Thymus (tissue), 11 donors: ENCODE results near the gene DDX46. TPM values are rescaled to one million over a fixed set of nuclear protein-coding genes. Genes with fewer than 3 reads are reported as not detected.
"Not testable (repeated sequence)": the region's sequence is repeated elsewhere in the genome, so short reads cannot be mapped to it uniquely, and the experiment has no call there.

Experiments used
- DNase-seq, 9 donors: peaks; one replicate each; pipeline ENCODE4 v3.0.0-alpha.2; 2013; ENCODE audit warnings: low spot score in 9 of 9, low read depth in 6 of 9, missing footprints in 1 of 9
- H3K27ac ChIP-seq, 2 donors: one replicate each; pipeline ENCODE4 v1.5.1; 2013; ENCODE audit warnings: control low read depth in 1 of 2, low read depth in 1 of 2, low read length in 1 of 2, mild to moderate bottlenecking in 1 of 2, moderate library complexity in 1 of 2
- H3K27me3 ChIP-seq, 2 donors: one replicate each; pipeline ENCODE4 v1.5.1; 2013; ENCODE audit warnings: low read length in 1 of 2; ENCODE audit not compliant: control insufficient read depth in 2 of 2, insufficient read depth in 1 of 2
- H3K36me3 ChIP-seq, 2 donors: one replicate each; pipeline ENCODE4 v1.5.1; 2013; ENCODE audit warnings: low read length in 1 of 2, mild to moderate bottlenecking in 1 of 2, moderate library complexity in 1 of 2; ENCODE audit not compliant: control insufficient read depth in 2 of 2, insufficient read depth in 2 of 2
- H3K4me1 ChIP-seq, 2 donors: one replicate each; pipeline ENCODE4 v1.5.1; 2013; ENCODE audit warnings: low read length in 2 of 2; ENCODE audit not compliant: control insufficient read depth in 2 of 2, insufficient read depth in 2 of 2
- H3K4me3 ChIP-seq, 2 donors: one replicate each; pipeline ENCODE4 v1.5.1; 2013; ENCODE audit warnings: low read length in 2 of 2, control low read depth in 1 of 2, mild to moderate bottlenecking in 1 of 2
- H3K9me3 ChIP-seq, 2 donors: one replicate each; pipeline ENCODE4 v1.5.1; 2013; ENCODE audit warnings: low read length in 1 of 2, mild to moderate bottlenecking in 1 of 2; ENCODE audit not compliant: control insufficient read depth in 2 of 2, insufficient read depth in 1 of 2
- WGBS: extraction: QIAGEN DNeasy Blood & Tissue Kit; methylation state at CpG from one replicate; pipeline ENCODE4 v1.1.7; 2013; 5-methylcytosine and 5-hydroxymethylcytosine counted together
- polyA plus RNA-seq: library from polyadenylated mRNA; stranded (reverse); fragments of 200-250 nt; gene quantifications from one replicate; pipeline ENCODE4 v1.2.3, GENCODE V29; 2013
- total RNA-seq: library from RNA; stranded (reverse); fragments of 120-200 nt; gene quantifications from one replicate; pipeline ENCODE4 v1.2.4, GENCODE V29; 2013
- donor health status: healthy.

Gene DDX46
- total and polyA plus RNA-seq, 2 donors, result 27.0 to 30.5 TPM

DNA sequence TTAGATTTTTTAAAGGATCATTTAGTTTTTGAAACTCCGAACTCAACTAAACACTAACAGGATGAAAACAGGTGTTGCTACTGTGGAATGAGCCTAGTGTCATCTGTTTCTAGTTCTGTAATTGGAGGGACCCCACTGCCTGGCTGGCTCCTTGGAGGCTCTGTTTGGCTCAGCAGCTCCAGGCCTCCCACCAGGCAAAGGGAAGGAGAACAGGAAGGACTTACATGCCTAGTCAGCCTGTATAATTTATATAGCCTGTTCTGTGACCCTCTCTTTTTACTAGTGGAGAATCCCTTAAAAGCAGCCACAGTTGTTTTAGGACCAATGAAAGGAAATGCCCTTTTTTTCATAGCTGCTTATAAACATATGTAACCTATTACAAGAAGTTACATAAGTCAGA is 66.1 kb downstream of the DDX46 start:
- Histone ChIP-seq H3K27me3 (no peaks in the 10 kb centered on the region), H3K9me3 (no peaks in the 10 kb centered on the region), H3K27ac (no peak overlapping the region), H3K36me3 (peaks cover 37 to 69% of the 10 kb centered on the region in 2 donors), H3K4me3 (no peak overlapping the region), H3K4me1 (no peaks in the 10 kb centered on the region)
- 97% methylated on average over 1 of the region's 1 CpG for WGBS
- DNase-seq, result no peak

DNA sequence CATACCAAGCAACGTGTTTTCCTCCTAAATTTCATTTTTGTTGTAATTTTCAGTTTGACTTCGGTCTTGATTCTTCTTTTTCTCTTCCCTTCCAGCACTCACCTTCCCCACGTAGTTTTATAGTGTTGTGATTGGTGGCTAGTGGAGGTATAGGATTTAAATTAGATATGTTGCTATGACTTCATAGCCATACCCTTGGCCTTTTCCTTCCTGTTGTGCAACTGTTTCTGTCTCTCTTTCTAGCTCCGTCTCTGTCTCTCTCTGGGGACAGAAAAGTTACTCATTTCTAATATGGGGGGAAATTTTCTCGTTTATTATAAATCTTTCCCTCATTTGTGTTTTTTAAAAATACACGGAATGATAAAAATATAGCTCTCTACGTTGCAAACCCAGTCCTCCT is 66.6 kb downstream of the DDX46 start:
- H3K4me1 ChIP-seq, result no peaks in the 10 kb centered on the region
- no peak for DNase-seq
- no peak overlapping the region for H3K4me3 ChIP-seq
- no peak overlapping the region for H3K27ac ChIP-seq
- H3K36me3 ChIP-seq, result peaks cover 32 to 65% of the 10 kb centered on the region in 2 donors
- no peaks in the 10 kb centered on the region for H3K9me3 ChIP-seq
- H3K27me3 ChIP-seq, result no peaks in the 10 kb centered on the region
- 97% methylated on average over 7 of the region's 7 CpGs for WGBS

- DNase-seq, result no peak
- Histone ChIP-seq H3K36me3 (peaks cover 20 to 44% of the 10 kb centered on the region in 2 donors), H3K4me1 (no peaks in the 10 kb centered on the region), H3K27ac (no peak overlapping the region), H3K27me3 (no peaks in the 10 kb centered on the region), H3K4me3 (no peak overlapping the region), H3K9me3 (no peaks in the 10 kb centered on the region)
- WGBS, result 95% methylated on average over 3 of the region's 3 CpGs
Observed at GRCh38 chr5:134833340-134834032, 74.9 kb downstream of the DDX46 start.

DNA sequence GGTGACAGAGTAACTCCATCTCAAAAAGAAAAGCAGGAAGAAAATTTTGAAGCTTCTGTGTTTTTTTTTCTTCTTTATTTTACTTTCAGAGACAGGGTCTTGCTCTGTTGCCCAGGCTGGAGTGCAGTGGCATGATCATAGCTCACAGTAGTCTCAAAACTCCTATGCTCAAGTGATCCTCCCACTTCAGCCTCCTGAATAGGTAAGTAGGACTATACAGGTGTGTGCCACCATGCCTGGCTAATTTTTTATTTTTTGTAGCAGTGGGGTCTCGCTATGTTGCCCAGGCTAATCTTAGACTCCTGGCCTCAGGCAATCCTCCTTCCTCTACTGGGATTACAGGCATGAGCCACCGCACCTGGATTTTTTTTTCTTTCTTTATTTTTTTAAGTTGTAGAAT is 77.0 kb downstream of the DDX46 start:
- no peak for DNase-seq
- 98% methylated on average over 2 of the region's 2 CpGs for WGBS
- no peak overlapping the region for H3K4me3 ChIP-seq
- no peaks in the 10 kb centered on the region for H3K9me3 ChIP-seq
- H3K4me1 ChIP-seq, result no peaks in the 10 kb centered on the region
- H3K27me3 ChIP-seq, result no peaks in the 10 kb centered on the region
- H3K36me3 ChIP-seq, result peaks cover 25 to 55% of the 10 kb centered on the region in 2 donors
- H3K27ac ChIP-seq, result no peak overlapping the region

DNA sequence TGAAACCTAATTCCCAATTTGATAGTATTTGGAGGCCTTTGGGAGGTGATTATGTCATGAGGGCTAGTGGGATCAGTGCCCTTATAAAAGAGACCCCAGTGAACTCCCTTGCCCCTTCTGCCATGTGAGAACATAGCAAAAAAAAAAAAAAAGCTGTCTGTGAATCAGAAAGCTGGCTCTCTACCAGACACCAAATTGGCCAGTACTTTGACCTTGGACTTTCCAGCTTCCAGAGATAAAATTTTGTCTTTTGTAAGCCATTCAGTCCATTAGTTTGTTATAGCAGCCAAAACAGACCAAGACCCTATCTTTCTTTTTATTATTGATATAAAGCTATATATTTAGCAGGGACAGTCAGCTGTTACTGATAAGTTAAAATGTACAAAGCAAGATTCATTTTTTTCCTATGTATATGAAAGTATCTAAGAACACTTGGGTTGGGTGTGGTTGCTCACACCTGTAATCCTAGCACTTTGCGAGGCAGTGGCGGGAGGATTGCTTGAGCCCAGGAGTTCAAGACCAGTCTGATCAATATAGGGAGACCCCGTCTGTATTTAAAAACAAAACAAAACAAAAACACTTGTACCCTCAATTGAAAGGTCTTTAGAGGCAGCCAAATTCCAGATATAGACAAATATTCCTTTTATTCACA is 79.1 kb downstream of the DDX46 start:
- Histone ChIP-seq H3K36me3 (peaks cover 29 to 55% of the 10 kb centered on the region in 2 donors), H3K27ac (no peak overlapping the region), H3K4me1 (no peaks in the 10 kb centered on the region)

DNA sequence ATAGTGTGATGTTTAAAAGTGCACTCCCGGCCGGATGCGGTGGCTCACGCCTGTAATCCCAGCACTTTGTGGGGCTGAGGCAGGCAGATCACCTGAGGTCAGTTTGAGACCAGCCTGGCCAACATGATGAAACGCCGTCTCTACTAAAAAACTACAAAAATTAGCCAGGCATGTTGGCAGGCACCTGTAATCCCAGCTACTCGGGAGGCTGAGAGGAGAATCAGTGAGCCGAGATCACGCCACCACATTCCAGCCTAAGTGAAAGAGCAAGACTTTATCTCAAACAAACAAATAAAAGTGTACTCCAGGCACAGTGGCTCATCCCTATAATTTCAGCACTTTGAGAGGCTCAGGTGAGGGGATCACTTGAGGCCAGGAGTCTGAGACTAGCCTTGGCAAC is 79.8 kb downstream of the DDX46 start:
- not testable (repeated sequence) for H3K9me3 ChIP-seq, H3K4me1 ChIP-seq, H3K4me3 ChIP-seq, H3K27me3 ChIP-seq, DNase-seq, H3K27ac ChIP-seq
- peaks cover 29 to 48% of the 10 kb centered on the region in 2 donors for H3K36me3 ChIP-seq
- WGBS, result 97% methylated on average over 9 of the region's 9 CpGs

More for the DNA sequence above, 79.1 kb downstream of the DDX46 start:
- DNase-seq, result no peak
- Histone ChIP-seq H3K4me3 (no peak overlapping the region), H3K27me3 (no peaks in the 10 kb centered on the region), H3K9me3 (no peaks in the 10 kb centered on the region)
- 98% methylated on average over 3 of the region's 3 CpGs for WGBS

- Histone ChIP-seq H3K9me3 (no peaks in the 10 kb centered on the region), H3K27ac (no peak overlapping the region), H3K27me3 (no peaks in the 10 kb centered on the region), H3K36me3 (peaks cover 15 to 34% of the 10 kb centered on the region in 2 donors), H3K4me1 (peaks cover 4 to 7% of the 10 kb centered on the region in 2 donors), H3K4me3 (no peak overlapping the region)
- 97% methylated on average over 3 of the region's 3 CpGs for WGBS
- DNase-seq, result no peak
Observed at GRCh38 chr5:134840811-134841210, 82.2 kb downstream of the DDX46 start.

GRCh38 chr5:134844252-134844651 is 85.7 kb downstream of the DDX46 start:
- Histone ChIP-seq H3K9me3 (no peaks in the 10 kb centered on the region), H3K27ac (no peak overlapping the region), H3K27me3 (no peaks in the 10 kb centered on the region), H3K36me3 (peaks cover 20 to 23% of the 10 kb centered on the region in 2 donors), H3K4me1 (peaks cover 10 to 14% of the 10 kb centered on the region in 2 donors), H3K4me3 (no peak overlapping the region)
- 100% methylated on average over 1 of the region's 1 CpG for WGBS
- no peak for DNase-seq

DNA sequence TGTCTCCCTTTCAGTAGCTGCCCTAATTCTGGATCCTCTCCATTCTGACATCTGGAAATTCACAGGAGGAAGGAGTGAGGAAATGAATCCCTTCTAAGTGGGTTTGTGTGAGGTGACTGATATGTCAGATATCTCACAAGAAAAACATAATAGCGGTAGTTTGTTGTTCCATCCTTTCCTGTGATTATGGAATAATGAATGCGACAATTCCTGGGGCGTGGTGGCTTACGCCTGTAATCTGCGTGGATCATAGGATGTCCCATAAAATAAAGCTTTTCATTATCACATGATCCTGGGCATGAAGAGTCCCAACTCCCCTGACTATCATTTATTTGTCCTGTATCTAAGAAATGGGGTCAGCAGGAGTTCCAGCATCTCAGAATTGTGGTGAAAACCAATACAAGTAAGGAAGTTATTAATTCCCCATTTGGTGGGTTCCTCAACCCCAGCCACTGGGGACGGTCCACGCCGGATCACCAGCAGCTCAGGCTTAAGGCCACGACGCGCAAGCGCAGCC is 86.8 kb downstream of the DDX46 start:
- 20% methylated on average over 12 of the region's 12 CpGs for WGBS
- peak overlapping the region; percentile 43 to 80 for H3K4me3 ChIP-seq
- peak overlapping the region; percentile 83 to 96 for H3K27ac ChIP-seq
- H3K9me3 ChIP-seq, result no peaks in the 10 kb centered on the region
- H3K4me1 ChIP-seq, result peaks cover 10 to 14% of the 10 kb centered on the region in 2 donors
- peak in 2 of 9 donors; percentile 1 to 5 for DNase-seq
- peaks cover 13 to 14% of the 10 kb centered on the region in 2 donors for H3K36me3 ChIP-seq
- H3K27me3 ChIP-seq, result no peaks in the 10 kb centered on the region
